Caco-2 (cell line): ENCODE data around the gene MGA. TPM values are rescaled to one million over a fixed set of nuclear protein-coding genes. Genes with fewer than 3 reads are reported as not detected.
A peak's percentile ranks its signal among the peaks of the same experiment; 100 is the strongest.

Source experiments
- BruUV-seq: library from RNA; stranded (reverse); fragments of 400-500 nt; replicated peaks from 2 replicates; lab custom pipeline; 2021; lab: Mats Ljungman, UMichigan
- CTCF ChIA-PET: fragments of 300-600 bp; sonication (Branson Sonifier 250); formaldehyde crosslinking; loops from one replicate; lab custom pipeline; 2022; ENCODE audit warnings: antibody characterized with exemption; lab: Charles Lee
- POLR2A ChIA-PET: fragments of 300-600 bp; sonication (Branson Sonifier 250); formaldehyde crosslinking; loops from one replicate; lab custom pipeline; 2022; ENCODE audit warnings: antibody characterized with exemption; lab: Charles Lee
- DNase-seq, 2 experiments: peaks; one replicate each; pipeline versions ENCODE4 v3.0.0 to v3.0.0-alpha.2; 2020 to 2022
- H3K27me3 ChIP-seq: replicated peaks from 2 replicates; pipeline ENCODE4 v1.6.0; 2011; ENCODE audit warnings: low read length; ENCODE audit not compliant: control insufficient read depth, insufficient read depth
- H3K36me3 ChIP-seq: 2 replicates; pipeline ENCODE4 v1.5.1; 2011; ENCODE audit warnings: low read length; ENCODE audit not compliant: control insufficient read depth, insufficient read depth
- H3K4me1 ChIP-seq: fragments of 250-450 bp; sonication (Bioruptor Pico); 2 replicates; pipeline ENCODE4 v1.5.1; 2020; ENCODE audit warnings: mild to moderate bottlenecking
- H3K4me3 ChIP-seq: 2 replicates; pipeline ENCODE4 v1.5.1; 2011; ENCODE audit warnings: low read depth, mild to moderate bottlenecking, control low read depth, low read length
- H3K9me3 ChIP-seq: fragments of 250-450 bp; sonication (Bioruptor Pico); 2 replicates; pipeline ENCODE4 v1.5.1; 2020; ENCODE audit warnings: mild to moderate bottlenecking, moderate library complexity
- H3K27ac Mint-ChIP-seq: one replicate; pipeline ENCODE4 v1.8.0; 2022; ENCODE audit warnings: mixed read lengths; ENCODE audit not compliant: unreplicated experiment
- H3K27me3 Mint-ChIP-seq: one replicate; pipeline ENCODE4 v1.8.0; 2022; ENCODE audit warnings: mixed read lengths; ENCODE audit not compliant: insufficient read depth, unreplicated experiment
- H3K36me3 Mint-ChIP-seq: one replicate; pipeline ENCODE4 v1.8.0; 2022; ENCODE audit warnings: mild to moderate bottlenecking, mixed read lengths; ENCODE audit not compliant: insufficient read depth, unreplicated experiment
- H3K4me1 Mint-ChIP-seq: one replicate; pipeline ENCODE4 v1.8.0; 2022; ENCODE audit warnings: low read depth, mixed read lengths; ENCODE audit not compliant: unreplicated experiment
- H3K4me3 Mint-ChIP-seq: one replicate; pipeline ENCODE4 v1.8.0; 2022; ENCODE audit warnings: mild to moderate bottlenecking, moderate library complexity, mixed read lengths; ENCODE audit not compliant: unreplicated experiment
- H3K9me3 Mint-ChIP-seq: one replicate; pipeline ENCODE4 v1.8.0; 2022; ENCODE audit warnings: mixed read lengths; ENCODE audit not compliant: unreplicated experiment
- CTCF ChIP-seq, 2 experiments: fragments of 200-600 bp in 1 of 2; IDR thresholded peaks; 1 replicate in 1 of 2; 2 replicates in 1 of 2; pipeline versions ENCODE4 v1.5.1 to v1.8.0; 2011 to 2022; ENCODE audit warnings: antibody characterized with exemption in 1 of 2, control low read depth in 1 of 2, inconsistent platforms in 1 of 2, low read depth in 1 of 2, low read length in 1 of 2, mild to moderate bottlenecking in 1 of 2, moderate library complexity in 1 of 2; ENCODE audit not compliant: insufficient read depth in 1 of 2, severe bottlenecking in 1 of 2, unreplicated experiment in 1 of 2
- intact Hi-C: fragments of 100-400 bp; cut with micrococcal nuclease; formaldehyde crosslinking; loops from one replicate; pipeline ENCODE4 v1.10.0; 2022; ENCODE audit not compliant: unreplicated experiment
- total RNA-seq: library from RNA; stranded (reverse); gene quantifications from 2 replicates; pipeline ENCODE4 v1.2.3, GENCODE V29; 2022

Gene MGA
- total RNA-seq, 1 experiment from 2014 or later = 59.6 TPM

- peaks cover 8% of the 10 kb centered on the region for H3K36me3 Mint-ChIP-seq
- no peak overlapping the region for H3K4me3 ChIP-seq
- ChIA-PET CTCF (interaction anchor here (1.0 to 1.1 kb wide), 2 partner anchors 10 to 16 kb away, joined by 3 read pairs; partner anchors contain the start of gene MAPKBP1), POLR2A (no interaction called here)
- H3K27ac Mint-ChIP-seq = peak overlapping the region; percentile 39
- no peaks in the 10 kb centered on the region for H3K9me3 Mint-ChIP-seq
- no peaks in the 10 kb centered on the region for H3K36me3 ChIP-seq
- H3K27me3 ChIP-seq = no peaks in the 10 kb centered on the region
- no peak for TF ChIP-seq CTCF (IDR thresholded peaks at IDR 0.05; ENCODE audit: insufficient read depth in 1 of 2, low read depth in 1 of 2, low read length in 1 of 2, severe bottlenecking in 1 of 2, unreplicated experiment in 1 of 2)
- H3K9me3 ChIP-seq = no peaks in the 10 kb centered on the region
- peaks cover 36% of the 10 kb centered on the region for H3K4me1 ChIP-seq
- H3K27me3 Mint-ChIP-seq = no peaks in the 10 kb centered on the region
- intact Hi-C loops = no loop called here
- no peak for DNase-seq
- H3K4me3 Mint-ChIP-seq = no peak overlapping the region
- BruUV-seq = no TSS peak
- peaks cover 31% of the 10 kb centered on the region for H3K4me1 Mint-ChIP-seq
Observed at GRCh38 chr15:41790169-41790568, 130.0 kb downstream of the MGA start.

GRCh38 chr15:41790756-41791546, 130.7 kb downstream of the MGA start:
- no TSS peak for BruUV-seq
- H3K4me1 ChIP-seq = peaks cover 36% of the 10 kb centered on the region
- no peaks in the 10 kb centered on the region for H3K9me3 Mint-ChIP-seq
- H3K27me3 ChIP-seq = no peaks in the 10 kb centered on the region
- intact Hi-C loops = no loop called here
- TF ChIP-seq CTCF (IDR thresholded peaks at IDR 0.05; ENCODE audit: insufficient read depth in 1 of 2, low read depth in 1 of 2, low read length in 1 of 2, severe bottlenecking in 1 of 2, unreplicated experiment in 1 of 2) = no peak
- H3K27ac Mint-ChIP-seq = peak overlapping the region; percentile 39
- no peak for DNase-seq
- no peaks in the 10 kb centered on the region for H3K9me3 ChIP-seq
- H3K27me3 Mint-ChIP-seq = no peaks in the 10 kb centered on the region
- H3K4me3 Mint-ChIP-seq = no peak overlapping the region
- CTCF ChIA-PET = no interaction called here
- POLR2A ChIA-PET = interaction anchor here (0.7 kb wide), 1 partner anchor 53 kb away, joined by 3 read pairs; no protein-coding TSS in a partner anchor
- H3K4me1 Mint-ChIP-seq = peaks cover 31% of the 10 kb centered on the region
- no peak overlapping the region for H3K4me3 ChIP-seq
- H3K36me3 Mint-ChIP-seq = peaks cover 5% of the 10 kb centered on the region
- H3K36me3 ChIP-seq = no peaks in the 10 kb centered on the region

- H3K36me3 Mint-ChIP-seq = peaks cover 5% of the 10 kb centered on the region
- H3K9me3 Mint-ChIP-seq = no peaks in the 10 kb centered on the region
- no peak for DNase-seq
- TF ChIP-seq CTCF (IDR thresholded peaks at IDR 0.05; ENCODE audit: insufficient read depth in 1 of 2, low read depth in 1 of 2, low read length in 1 of 2, severe bottlenecking in 1 of 2, unreplicated experiment in 1 of 2) = no peak
- ChIA-PET CTCF (no interaction called here), POLR2A (interaction anchor here (0.7 kb wide), 1 partner anchor 52 kb away, joined by 3 read pairs; no protein-coding TSS in a partner anchor)
- intact Hi-C loops = no loop called here
- H3K27ac Mint-ChIP-seq = peak overlapping the region; percentile 39
- no peak overlapping the region for H3K4me3 Mint-ChIP-seq
- H3K27me3 Mint-ChIP-seq = no peaks in the 10 kb centered on the region
- Histone ChIP-seq H3K27me3 (no peaks in the 10 kb centered on the region), H3K36me3 (no peaks in the 10 kb centered on the region), H3K4me1 (peaks cover 36% of the 10 kb centered on the region), H3K9me3 (no peaks in the 10 kb centered on the region), H3K4me3 (no peak overlapping the region)
- no TSS peak for BruUV-seq
- peaks cover 31% of the 10 kb centered on the region for H3K4me1 Mint-ChIP-seq
Observed at GRCh38 chr15:41791547-41791937, 131.3 kb downstream of the MGA start.
